Epithelial cell of proximal tubule (primary cell): ENCODE measurements around the gene NRXN2. TPM values are rescaled to one million over a fixed set of nuclear protein-coding genes. Genes with fewer than 3 reads are reported as not detected.
A peak's percentile ranks its signal among the peaks of the same experiment; 100 is the strongest.

Source experiments
- DNase-seq: peaks from one replicate; pipeline ENCODE4 v3.0.0-alpha.2; 2011; ENCODE audit warnings: low read depth
- H3K4me3 ChIP-seq: 2 replicates; pipeline ENCODE4 v1.5.1; 2011; ENCODE audit warnings: low read depth, mild to moderate bottlenecking, low read length
- CTCF ChIP-seq: conservative IDR thresholded peaks from 2 replicates; pipeline ENCODE4 v1.5.1; 2012; ENCODE audit warnings: low read depth, mild to moderate bottlenecking, low read length
- total RNA-seq: library from RNA; depleted of rRNA; stranded (reverse); fragments of >200 nt; gene quantifications from 2 replicates; pipeline ENCODE4 v1.2.3, GENCODE V29; 2015

Gene NRXN2
- total RNA-seq, 1 donor from 2014 or later = not detected

GRCh38 chr11:64558869-64559268 is 164.1 kb downstream of the NRXN2 start:
- DNase-seq = no peak
- no peak overlapping the region for H3K4me3 ChIP-seq
- TF ChIP-seq CTCF = no peak

GRCh38 chr11:64558065-64558745 is 164.8 kb downstream of the NRXN2 start:
- peak overlapping the region; percentile 8 for H3K4me3 ChIP-seq
- no peak for TF ChIP-seq CTCF
- no peak for DNase-seq

GRCh38 chr11:64556721-64557250 is 166.2 kb downstream of the NRXN2 start:
- TF ChIP-seq CTCF = no peak
- peak overlapping the region; percentile 35 for H3K4me3 ChIP-seq
- no peak for DNase-seq

Other genes starting within 250 kb of the NRXN2 start
- gene SLC22A11, start 167.3 kb downstream of the NRXN2 start, total RNA-seq = 0.06 TPM in 1 of 2 replicates, not detected in the other
- not detected in 2 replicates for gene SLC22A12, start 132.0 kb downstream of the NRXN2 start, total RNA-seq
- gene RASGRP2, start 20.9 kb upstream of the NRXN2 start, total RNA-seq = not detected in 2 replicates
- not detected in 2 replicates for gene PYGM, start 36.8 kb upstream of the NRXN2 start, total RNA-seq
- 111 and 136 TPM in 2 replicates for gene SF1, start 55.3 kb upstream of the NRXN2 start, total RNA-seq
- 25.2 and 52.4 TPM in 2 replicates for gene MAP4K2, start 80.0 kb upstream of the NRXN2 start, total RNA-seq
- 23.5 and 26.4 TPM in 2 replicates for gene MEN1, start 87.4 kb upstream of the NRXN2 start, total RNA-seq
- 4.6 and 8.9 TPM in 2 replicates for gene CDC42BPG, start 121.5 kb upstream of the NRXN2 start, total RNA-seq
- 82.7 and 93.4 TPM in 2 replicates for gene EHD1, start 155.4 kb upstream of the NRXN2 start, total RNA-seq
- 22.4 and 25.8 TPM in 2 replicates for gene ATG2A, start 194.0 kb upstream of the NRXN2 start, total RNA-seq
- gene PPP2R5B, start 201.5 kb upstream of the NRXN2 start, total RNA-seq = 16.8 and 32.9 TPM in 2 replicates
- gene GPHA2, start 212.7 kb upstream of the NRXN2 start, total RNA-seq = not detected in 2 replicates
- not detected in 2 replicates for gene MAJIN, start 248.9 kb upstream of the NRXN2 start, total RNA-seq